AG04450 (cell line): ENCODE results near the gene RABGAP1. TPM values are rescaled to one million over a fixed set of nuclear protein-coding genes. Genes with fewer than 3 reads are reported as not detected.
"Not testable (repeated sequence)": the region's sequence is repeated elsewhere in the genome, so short reads cannot be mapped to it uniquely, and the experiment has no call there.

Source experiments
- CTCF ChIA-PET: fragments of 300-600, 350-600 bp; formaldehyde crosslinking; extraction: SDS; loops from one replicate; lab custom pipeline; 2022; ENCODE audit warnings: antibody characterized with exemption, inconsistent platforms; lab: Charles Lee
- POLR2A ChIA-PET: fragments of 350-600 bp; formaldehyde crosslinking; extraction: SDS; loops from one replicate; lab custom pipeline; 2021; ENCODE audit warnings: antibody characterized with exemption, inconsistent platforms; lab: Yijun Ruan, JAX
- DNase-seq: peaks from one replicate; pipeline ENCODE4 v3.0.0-alpha.2; 2011; ENCODE audit warnings: low read depth, low spot score
- H3K27ac ChIP-seq: one replicate; pipeline ENCODE4 v1.5.1; 2012; ENCODE audit warnings: low read depth, low read length, control low read depth
- H3K27me3 ChIP-seq: one replicate; pipeline ENCODE4 v1.6.0; 2012; ENCODE audit warnings: low read length; ENCODE audit not compliant: control insufficient read depth, insufficient read depth
- H3K4me3 ChIP-seq: 2 replicates; pipeline ENCODE4 v1.5.1; 2011; ENCODE audit warnings: mild to moderate bottlenecking, low read depth, low read length, control low read depth
- H3K9me3 ChIP-seq: 2 replicates; pipeline ENCODE4 v1.5.1; 2012; ENCODE audit warnings: low read length; ENCODE audit not compliant: control insufficient read depth, insufficient read depth
- CTCF ChIP-seq: IDR thresholded peaks from 2 replicates; pipeline ENCODE4 v1.5.1; 2011; ENCODE audit warnings: low read depth, low read length, control low read depth, inconsistent platforms
- polyA plus RNA-seq: library from polyadenylated mRNA; depleted of rRNA; stranded (reverse); fragments of >200 nt; gene quantifications from 2 replicates; pipeline ENCODE4 v1.2.3, GENCODE V29; 2011

Gene RABGAP1
- polyA plus RNA-seq, 1 experiment: 69.4 TPM

GRCh38 chr9:122904823-122905710 is 35.8 kb upstream of the RABGAP1 start, which contains the start of gene RC3H2:
Gene RC3H2 (minus strand): TSS chr9:122905359. CDS start chr9:122897509, 7,850 bp downstream.
- ChIA-PET CTCF (interaction anchor here (0.6 to 3.6 kb wide), 2 partner anchors 86 to 1520 kb away, joined by 3 to 16 read pairs; no protein-coding TSS in a partner anchor), POLR2A (interaction anchor here (0.7 to 3.0 kb wide), 8 partner anchors 8 to 459 kb away, joined by 3 to 14 read pairs (median 4); partner anchors contain the start of genes PDCL, RABGAP1 and ZBTB6)
- no peak for TF ChIP-seq CTCF
- peak; percentile 100 for DNase-seq
- no peaks in the 10 kb centered on the region for H3K27me3 ChIP-seq
- peak within 1 kb of the TSS; percentile 82 for H3K4me3 ChIP-seq
- H3K9me3 ChIP-seq: no peaks in the 10 kb centered on the region
- peak within 1 kb of the TSS; percentile 69 for H3K27ac ChIP-seq

DNA sequence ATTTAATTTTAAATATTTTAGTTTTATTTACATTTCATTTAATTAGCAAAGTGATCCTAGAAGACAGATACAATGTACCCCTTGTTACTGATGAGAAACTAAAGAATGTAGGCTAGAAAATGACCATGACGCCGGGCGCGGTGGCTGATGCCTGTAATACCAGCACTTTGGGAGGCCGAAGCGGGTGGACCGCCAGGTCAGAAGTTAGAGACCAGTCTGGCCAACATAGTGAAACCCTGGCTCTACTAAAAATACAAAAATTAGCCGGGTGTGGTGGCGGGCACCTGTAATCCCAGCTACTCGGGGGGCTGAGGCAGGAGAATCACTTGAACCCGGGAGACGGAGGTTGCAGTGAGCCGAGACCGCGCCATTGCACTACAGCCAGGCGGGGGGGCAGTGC is 34.7 kb upstream of the RABGAP1 start:
- POLR2A ChIA-PET: interaction anchor here (1.5 to 1.6 kb wide), 2 partner anchors 34 to 71 kb away, joined by 4 to 8 read pairs; partner anchors contain the start of gene RABGAP1
- H3K9me3 ChIP-seq, H3K27me3 ChIP-seq, DNase-seq, H3K27ac ChIP-seq, CTCF ChIA-PET, H3K4me3 ChIP-seq: not testable (repeated sequence)

DNA sequence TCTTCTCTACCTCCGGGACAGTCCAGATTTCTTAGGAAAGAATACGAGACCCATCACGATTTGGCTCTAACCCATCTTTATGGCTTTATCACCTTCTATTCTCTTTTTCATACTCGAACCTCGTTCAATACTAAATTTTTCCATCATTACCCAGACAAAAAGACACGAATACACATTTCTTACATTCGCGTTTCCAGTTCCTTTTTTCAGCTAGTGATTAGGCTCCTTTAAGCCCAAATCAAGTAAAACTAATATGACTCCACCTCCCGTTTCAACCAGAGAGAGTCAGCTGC is 28.2 kb upstream of the RABGAP1 start:
- Histone ChIP-seq H3K27ac (peak overlapping the region; percentile 89), H3K4me3 (peak overlapping the region; percentile 92), H3K9me3 (no peaks in the 10 kb centered on the region), H3K27me3 (no peaks in the 10 kb centered on the region)
- no peak for DNase-seq
- ChIA-PET POLR2A (interaction anchor here (0.5 to 2.3 kb wide), 9 partner anchors 8 to 741 kb away, joined by 3 to 14 read pairs (median 5); partner anchors contain the start of genes RABGAP1, RC3H2 and ZBTB26), CTCF (interaction anchor here (2.9 kb wide), 1 partner anchor 79 kb away, joined by 13 read pairs; no protein-coding TSS in a partner anchor)
- TF ChIP-seq CTCF: 0 out of 2 replicates have a peak, but pooled peaks have one; percentile 1

GRCh38 chr9:122912964-122913673 is 27.7 kb upstream of the RABGAP1 start, which contains the start of gene ZBTB6:
Gene ZBTB6 (minus strand): TSS chr9:122913323. CDS start chr9:122912072, 1,251 bp downstream.
- ChIA-PET CTCF (interaction anchor here (0.6 to 2.9 kb wide), 3 partner anchors 78 to 530 kb away, joined by 3 to 13 read pairs (median 4); no protein-coding TSS in a partner anchor), POLR2A (interaction anchor here (0.5 to 2.3 kb wide), 9 partner anchors 9 to 78 kb away, joined by 3 to 14 read pairs (median 5); partner anchors contain the start of genes RABGAP1, RC3H2 and ZBTB26)
- TF ChIP-seq CTCF: no peak

GRCh38 chr9:122918310-122918709 is 22.5 kb upstream of the RABGAP1 start:
- DNase-seq: no peak
- Histone ChIP-seq H3K4me3 (no peak overlapping the region), H3K27ac (no peak overlapping the region), H3K9me3 (no peaks in the 10 kb centered on the region), H3K27me3 (no peaks in the 10 kb centered on the region)
- ChIA-PET POLR2A (interaction anchor here (0.6 kb wide), 1 partner anchor 41 kb away, joined by 5 read pairs; no protein-coding TSS in a partner anchor), CTCF (no interaction called here)
- TF ChIP-seq CTCF: no peak

More at GRCh38 chr9:122912964-122913673, 27.7 kb upstream of the RABGAP1 start, which contains the start of gene ZBTB6:
- Histone ChIP-seq H3K4me3 (peak within 1 kb of the TSS; percentile 92), H3K9me3 (no peaks in the 10 kb centered on the region), H3K27me3 (no peaks in the 10 kb centered on the region), H3K27ac (peak within 1 kb of the TSS; percentile 89)
- DNase-seq: peak; percentile 51
